Hindlimb muscle (tissue), 1 donor: ENCODE measurements around the gene PALM. TPM values are rescaled to one million over a fixed set of nuclear protein-coding genes. Genes with fewer than 3 reads are reported as not detected.
"Not testable (repeated sequence)": the region's sequence is repeated elsewhere in the genome, so short reads cannot be mapped to it uniquely, and the experiment has no call there.

Experiments
- DNase-seq: peaks from one replicate; pipeline ENCODE4 v3.0.0-alpha.2; 2013
- polyA plus RNA-seq: library from polyadenylated mRNA; unstranded; fragments of 120-200 nt; gene quantifications from one replicate; pipeline ENCODE4 v1.2.1, GENCODE V29; 2013; ENCODE audit not compliant: insufficient read length

PALM gene
- polyA plus RNA-seq, 1 donor: 47.0 TPM

DNA sequence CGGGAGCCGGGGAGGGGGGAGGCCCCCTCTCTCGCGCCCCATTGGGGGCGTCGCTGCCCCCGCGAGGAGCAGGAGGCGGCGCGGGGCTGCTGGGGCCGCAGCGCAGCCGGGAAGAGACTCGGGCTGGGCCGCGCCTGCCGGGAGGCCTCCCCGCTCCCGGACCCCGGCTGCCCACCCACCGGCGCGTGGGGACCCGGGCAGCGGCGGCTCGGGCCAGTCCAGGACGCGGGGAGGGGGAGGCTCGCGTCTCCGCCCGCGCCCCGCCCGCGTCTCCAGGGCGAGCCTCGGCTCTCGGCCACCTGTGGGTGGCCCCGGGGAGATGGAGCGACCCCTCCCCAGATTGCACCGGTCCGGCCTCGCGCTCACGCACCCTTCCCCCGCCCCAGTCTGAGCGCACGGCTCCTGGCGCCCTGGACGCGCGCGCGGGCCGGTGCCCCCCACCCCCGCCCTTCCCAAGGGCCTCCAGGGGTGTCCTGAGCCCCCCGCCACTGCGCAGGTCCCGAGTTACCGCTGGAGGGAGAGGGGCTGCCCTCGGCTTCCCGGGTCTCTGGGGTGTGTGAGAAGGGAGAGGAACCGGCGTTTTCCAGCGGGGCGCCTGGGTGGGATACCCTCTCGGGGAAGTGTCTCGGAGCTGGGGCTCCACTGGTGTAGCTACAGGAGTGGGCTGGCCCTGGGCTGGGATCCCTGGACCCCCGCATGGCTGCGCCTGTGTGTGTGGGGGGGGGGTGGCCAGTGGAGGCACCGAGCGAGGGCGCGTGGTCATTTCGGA is 645 bp downstream of the PALM start:
- no peak for DNase-seq

DNA sequence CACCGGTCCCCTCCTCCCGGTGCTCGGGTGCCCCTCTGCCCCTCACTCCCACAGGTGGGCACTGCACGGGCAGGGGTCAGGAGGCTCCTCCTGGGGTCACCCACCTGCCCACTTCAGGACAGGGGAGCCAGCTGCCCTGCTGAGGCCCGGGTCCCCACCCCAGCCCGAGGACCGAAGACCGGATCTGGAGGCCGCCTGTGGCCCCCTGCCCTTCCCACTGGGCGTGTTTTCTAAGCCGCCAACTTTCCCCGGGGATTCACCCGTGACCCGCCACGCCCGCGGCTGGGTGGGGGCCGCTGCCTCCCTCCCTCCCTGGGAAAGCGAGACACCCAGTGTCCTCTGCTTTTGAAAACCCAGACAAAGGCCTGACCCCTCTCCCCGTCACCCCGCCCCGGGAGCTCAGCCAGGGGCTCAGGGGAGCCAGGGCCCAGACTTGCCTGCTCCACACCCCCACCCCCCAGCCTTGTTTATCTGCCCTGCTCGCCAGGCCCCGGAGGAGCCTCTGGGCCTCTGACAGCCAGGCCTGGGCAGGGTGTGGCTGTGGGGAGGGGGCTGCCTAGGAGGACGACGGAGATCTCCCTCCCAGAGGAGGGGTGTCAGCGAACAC is 1.3 kb downstream of the PALM start:
- DNase-seq: no peak

DNA sequence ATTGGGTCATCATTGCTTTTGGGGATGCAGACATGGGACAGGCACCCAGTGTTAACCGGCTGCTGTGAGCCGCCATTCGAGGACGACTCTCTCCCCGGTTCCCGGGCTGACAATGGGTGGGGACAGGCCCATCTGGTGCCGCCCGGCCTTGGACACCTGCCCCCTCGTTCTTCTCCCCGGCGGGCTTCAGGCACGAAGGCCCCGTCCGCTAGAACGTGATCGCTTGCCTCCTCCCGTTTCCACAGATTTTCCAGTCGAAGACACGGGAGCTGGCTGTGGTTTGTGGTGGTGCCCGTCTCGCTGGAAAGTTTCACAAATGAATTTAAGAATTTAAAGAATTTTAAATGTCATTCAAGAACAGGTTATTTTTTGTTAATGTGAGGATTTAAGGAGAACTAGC is 2.0 kb downstream of the PALM start:
- DNase-seq: no peak

DNA sequence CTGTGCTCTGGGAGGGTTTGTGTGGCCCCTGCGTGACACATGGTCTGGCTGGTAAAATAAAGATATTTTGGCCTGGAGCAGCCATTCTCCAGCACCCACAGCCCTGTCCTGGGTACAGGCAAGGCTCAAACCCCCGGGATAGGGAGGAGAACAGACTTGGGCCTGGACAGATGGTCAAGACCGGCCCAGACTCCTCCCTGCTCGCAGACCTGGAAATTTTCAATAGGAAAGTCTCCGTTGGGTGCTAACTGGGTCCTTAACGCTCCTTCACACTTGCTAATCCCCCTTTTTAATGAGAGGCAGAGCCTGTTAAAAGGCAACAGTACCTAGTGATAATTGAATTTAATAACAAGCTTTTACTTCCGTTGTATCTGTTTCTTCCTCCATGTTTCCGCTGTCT is 2.5 kb downstream of the PALM start:
- no peak for DNase-seq

GRCh38 chr19:715347-715746 is 6.6 kb downstream of the PALM start:
- DNase-seq: no peak

DNA sequence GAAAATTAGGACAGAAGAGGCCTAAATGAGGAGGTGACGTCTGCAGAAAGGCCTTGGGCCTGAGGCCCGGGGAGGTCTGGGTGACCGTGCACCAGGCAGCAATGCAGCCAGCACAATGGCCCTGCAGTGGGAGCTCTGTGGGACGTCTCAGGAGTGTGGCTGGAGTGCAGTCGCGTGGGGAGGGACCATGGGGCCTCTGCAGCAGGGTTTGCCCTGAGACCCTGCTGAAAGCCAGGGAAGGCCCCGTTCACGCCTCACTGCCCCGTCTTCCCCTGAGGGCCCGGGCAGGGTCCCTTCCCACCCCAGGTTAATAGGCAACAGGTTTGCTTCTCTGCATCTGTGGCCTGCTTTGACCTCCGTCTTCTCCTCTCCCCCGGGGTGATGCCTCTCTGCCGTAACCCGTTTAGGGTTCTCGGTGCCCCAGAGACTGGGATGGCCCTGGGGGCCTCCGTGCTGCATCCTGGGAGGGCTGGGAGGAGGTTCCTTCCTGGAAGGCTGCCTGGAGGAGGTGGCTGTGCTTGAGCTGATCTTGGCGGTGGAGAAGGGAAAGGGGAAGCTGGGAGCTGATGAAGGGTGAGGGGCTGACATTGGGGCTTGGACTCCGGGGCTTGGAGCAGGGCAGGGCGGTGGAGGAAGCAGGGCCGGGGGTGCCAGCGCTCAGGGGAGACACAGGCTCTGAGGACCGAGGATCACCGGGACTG is 9.7 kb downstream of the PALM start:
- no peak for DNase-seq

DNA sequence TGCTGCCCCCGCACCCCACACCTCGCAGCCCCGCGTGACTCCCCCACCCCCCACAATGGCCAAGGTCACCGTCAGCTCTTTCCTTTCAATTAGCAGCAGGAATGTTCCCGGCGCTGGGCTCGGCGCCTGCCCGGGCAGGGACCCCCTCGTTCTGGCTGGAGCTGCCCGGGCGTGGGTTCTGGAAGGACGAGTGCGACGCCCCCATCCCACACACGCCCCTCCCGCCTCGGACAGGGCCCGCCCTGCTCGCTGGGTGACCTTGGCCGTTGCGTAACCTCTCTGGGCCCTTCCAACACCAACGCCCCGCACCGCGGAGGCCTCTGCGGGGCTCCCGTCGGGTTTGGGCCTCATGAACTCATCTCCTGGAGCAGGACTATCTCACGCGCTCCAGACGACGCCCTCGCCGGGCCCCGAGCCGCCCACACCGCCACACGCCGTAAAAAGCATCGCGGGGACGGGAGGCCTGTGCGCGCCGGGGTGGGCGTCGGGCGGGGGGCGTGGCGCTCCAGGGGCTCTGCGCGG is 10.3 kb downstream of the PALM start:
- DNase-seq: peak; percentile 82

DNA sequence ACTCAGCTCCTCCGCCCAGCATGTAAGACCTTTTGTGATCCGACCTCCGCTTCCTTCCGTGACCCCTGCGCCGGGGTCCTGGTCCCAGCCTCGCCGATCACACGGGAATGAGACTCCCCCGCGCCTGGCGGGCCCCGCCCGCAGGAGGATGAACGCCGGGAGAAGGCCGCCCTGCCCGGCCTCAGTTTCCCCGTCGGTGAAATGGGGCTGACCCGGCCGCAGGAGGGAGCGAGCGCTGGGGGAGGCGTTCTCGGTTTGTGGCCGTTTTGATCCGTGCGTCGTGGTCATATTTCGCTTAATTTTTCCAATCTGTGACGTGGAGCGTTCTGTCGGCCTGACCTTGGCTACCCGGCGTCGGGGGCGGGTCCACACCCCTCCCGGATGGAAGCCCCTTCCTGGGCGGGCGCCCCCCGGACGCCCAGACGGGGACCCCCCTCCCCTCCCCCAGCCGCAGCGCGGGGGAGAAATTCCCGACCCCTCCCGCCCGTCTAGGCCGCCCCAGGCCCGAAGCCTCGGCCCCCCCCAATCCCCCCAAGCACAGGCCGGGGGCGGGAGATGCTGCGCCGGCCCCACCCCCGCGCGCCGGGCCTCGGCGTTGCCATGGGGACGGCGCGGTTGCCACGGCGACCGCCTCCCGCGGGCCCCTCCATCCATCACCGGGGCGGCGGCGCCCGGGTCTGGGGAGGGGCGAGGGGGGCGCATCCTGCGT is 11.1 kb downstream of the PALM start:
- DNase-seq: peak; percentile 72

DNA sequence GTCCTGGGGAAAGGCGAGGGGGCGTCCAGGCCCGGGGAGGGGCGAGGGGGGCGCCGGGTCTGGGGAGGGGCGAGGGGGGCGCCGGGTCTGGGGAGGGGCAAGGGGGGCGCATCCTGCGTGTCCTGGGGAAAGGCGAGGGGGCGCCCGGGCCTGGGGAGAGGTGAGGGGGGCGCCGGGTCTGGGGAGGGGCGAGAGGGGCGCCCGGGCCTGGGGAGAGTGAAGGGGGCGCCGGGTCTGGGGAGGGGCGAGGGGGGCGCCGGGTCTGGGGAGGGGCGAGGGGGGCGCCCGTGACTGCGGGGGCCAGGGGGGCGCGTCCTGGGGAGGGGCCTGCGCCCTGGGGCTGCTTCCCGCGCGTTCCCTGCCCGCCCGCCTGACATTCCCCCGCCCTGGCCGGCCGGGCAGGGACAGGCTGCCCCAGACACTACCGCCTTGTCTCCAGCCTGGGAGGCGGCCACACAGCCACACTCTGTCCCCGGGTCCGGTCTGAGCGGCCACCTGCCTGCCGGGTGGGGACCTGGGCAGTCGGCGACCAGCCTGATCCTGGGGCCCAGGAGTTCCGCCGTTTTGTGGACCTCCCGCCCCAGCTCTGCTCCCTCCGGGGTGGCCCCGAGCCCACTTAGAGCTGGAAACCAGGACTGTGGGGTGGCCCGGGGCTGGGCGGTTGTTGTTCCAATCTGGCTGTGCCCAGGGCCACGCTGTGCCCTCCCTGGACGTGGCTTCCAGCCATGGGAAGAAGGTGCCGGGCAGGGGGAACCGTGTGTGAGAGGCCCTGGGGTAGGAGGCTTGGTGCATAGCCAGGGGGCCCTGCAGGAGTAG is 11.8 kb downstream of the PALM start:
- no peak for DNase-seq

GRCh38 chr19:722553-723101 is 13.9 kb downstream of the PALM start:
- no peak for DNase-seq

GRCh38 chr19:723247-723646 is 14.5 kb downstream of the PALM start:
- DNase-seq: no peak

- no peak for DNase-seq
Measured at GRCh38 chr19:723714-724113, 15.0 kb downstream of the PALM start.

GRCh38 chr19:725461-726089 is 16.8 kb downstream of the PALM start:
- no peak for DNase-seq

- no peak for DNase-seq
Measured at GRCh38 chr19:726993-727956, 18.5 kb downstream of the PALM start.

DNA sequence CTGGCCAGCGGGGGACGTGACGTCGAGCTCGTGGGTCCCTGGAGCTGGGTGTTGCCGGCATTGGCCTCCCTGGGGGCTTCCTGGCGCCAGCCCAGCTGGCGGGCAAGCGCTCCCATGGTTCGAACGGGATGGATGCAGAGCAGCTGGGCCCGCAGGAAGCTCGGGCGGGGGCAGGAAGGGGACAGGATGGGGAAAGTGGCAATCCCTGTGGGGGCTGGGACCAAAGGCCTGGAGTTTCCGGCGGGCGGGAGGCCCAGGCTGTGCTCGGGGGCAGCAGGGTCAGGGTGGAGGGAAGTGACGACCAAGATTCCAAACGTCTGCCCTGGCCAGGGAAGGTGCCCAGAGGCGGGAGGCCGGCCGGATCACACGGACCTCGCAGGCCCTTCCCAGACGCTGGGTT is 19.3 kb downstream of the PALM start:
- DNase-seq: no peak

GRCh38 chr19:729564-729963 is 20.8 kb downstream of the PALM start:
- not testable (repeated sequence) for DNase-seq

DNA sequence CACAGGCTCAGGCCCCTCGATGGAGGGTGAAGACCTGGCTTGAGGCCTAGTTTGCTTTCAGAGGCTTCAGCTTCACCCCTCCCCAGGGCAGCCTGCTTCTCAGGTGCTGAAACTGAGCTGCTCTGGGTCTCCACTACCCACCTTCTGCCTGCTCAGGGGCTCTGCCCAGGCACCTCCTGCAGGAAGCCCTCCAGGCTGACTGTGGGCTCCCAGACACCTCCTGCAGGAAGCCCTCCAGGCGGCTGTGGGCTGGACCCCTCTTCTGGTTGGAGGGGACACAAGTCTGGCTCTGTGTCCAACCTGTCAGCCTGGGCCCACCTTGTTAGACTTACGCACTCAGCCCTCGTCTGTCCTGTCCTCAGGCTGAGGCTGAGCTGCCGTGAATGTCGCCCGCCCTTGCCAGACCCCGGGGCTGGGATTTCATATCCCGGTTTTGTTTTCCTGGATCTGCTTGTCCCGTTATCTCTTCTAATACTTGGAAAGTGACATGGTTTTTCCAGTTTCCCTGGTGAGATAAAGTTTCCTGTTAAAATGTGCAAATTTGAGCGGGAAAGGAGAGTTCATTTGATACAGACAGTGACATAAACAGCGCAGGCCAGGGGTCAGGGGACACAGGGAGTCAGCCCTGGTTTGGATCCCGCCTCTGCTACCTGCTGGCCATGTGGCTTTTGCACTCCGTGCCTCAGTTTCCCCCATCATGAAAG is 21.4 kb downstream of the PALM start:
- no peak for DNase-seq

GRCh38 chr19:731000-731399 is 22.3 kb downstream of the PALM start:
- no peak for DNase-seq
